ENCODE results near the gene ALDH1L2. TPM values are rescaled to one million over a fixed set of nuclear protein-coding genes. Genes with fewer than 3 reads are reported as not detected.

The ALDH1L2 gene
- total and polyA plus RNA-seq, 9 donors, result 3.7 to 10.6 (median 6.9) TPM

- no peak overlapping the region for H3K27ac ChIP-seq (ENCODE audit: low read length)
- peaks cover 5% of the 10 kb centered on the region for H3K27me3 ChIP-seq (ENCODE audit: control insufficient read depth, insufficient read depth, low read length)
- WGBS (ENCODE audit: insufficient coverage), result 94% methylated on average over 2 of the region's 3 CpGs
- no peak for DNase-seq
- H3K4me1 ChIP-seq (ENCODE audit: control insufficient read depth, insufficient read depth, low read length), result no peaks in the 10 kb centered on the region
- H3K4me3 ChIP-seq (ENCODE audit: low read length), result no peak overlapping the region
- H3K9me3 ChIP-seq (replicated peaks; ENCODE audit: control insufficient read depth, low read depth, low read length), result peaks cover under 1% of the 10 kb centered on the region
- H3K36me3 ChIP-seq (ENCODE audit: control insufficient read depth, insufficient read depth, low read length), result no peaks in the 10 kb centered on the region
These were observed 5.6 kb upstream of the ALDH1L2 start for GRCh38 chr12:105089817-105090216.

DNA sequence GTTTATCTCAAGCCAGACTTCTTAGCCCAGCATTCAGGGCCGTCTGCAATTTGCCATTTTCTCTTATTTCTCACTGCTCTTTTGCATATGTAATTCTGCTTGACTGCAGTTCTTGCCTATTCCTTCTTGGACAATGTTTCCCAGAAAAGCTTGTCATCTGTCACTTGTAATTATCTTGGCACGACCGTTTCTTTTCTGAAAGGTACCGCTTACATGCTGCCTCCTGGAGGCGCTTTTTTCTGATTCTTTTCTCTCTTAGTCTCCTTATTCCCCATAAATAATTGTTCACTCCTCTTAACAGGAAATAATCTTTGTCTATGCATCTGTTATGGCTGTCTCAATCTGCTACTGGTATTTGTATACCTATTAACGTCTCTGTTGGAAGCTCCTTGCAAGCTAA is 1.2 kb upstream of the ALDH1L2 start:
- WGBS (ENCODE audit: insufficient coverage), result 83% methylated on average over 5 of the region's 6 CpGs
- H3K27me3 ChIP-seq (ENCODE audit: control insufficient read depth, insufficient read depth, low read length), result peaks cover 11% of the 10 kb centered on the region
- H3K4me1 ChIP-seq (ENCODE audit: control insufficient read depth, insufficient read depth, low read length), result peaks cover 13% of the 10 kb centered on the region
- no peak overlapping the region for H3K4me3 ChIP-seq (ENCODE audit: low read length)
- no peak overlapping the region for H3K27ac ChIP-seq (ENCODE audit: low read length)
- no peak for DNase-seq
- H3K36me3 ChIP-seq (ENCODE audit: control insufficient read depth, insufficient read depth, low read length), result no peaks in the 10 kb centered on the region
- no peaks in the 10 kb centered on the region for H3K9me3 ChIP-seq (replicated peaks; ENCODE audit: control insufficient read depth, low read depth, low read length)

- Histone ChIP-seq H3K4me1 (ENCODE audit: control insufficient read depth, insufficient read depth, low read length) (peaks cover 13% of the 10 kb centered on the region), H3K27me3 (ENCODE audit: control insufficient read depth, insufficient read depth, low read length) (peaks cover 11% of the 10 kb centered on the region), H3K9me3 (replicated peaks; ENCODE audit: control insufficient read depth, low read depth, low read length) (no peaks in the 10 kb centered on the region), H3K4me3 (ENCODE audit: low read length) (peak overlapping the region; percentile 41), H3K27ac (ENCODE audit: low read length) (peak overlapping the region; percentile 54), H3K36me3 (ENCODE audit: control insufficient read depth, insufficient read depth, low read length) (no peaks in the 10 kb centered on the region)
- WGBS (ENCODE audit: insufficient coverage), result 1% methylated on average over 11 of the region's 18 CpGs
- peak; percentile 77 for DNase-seq
These were observed 630 bp downstream of the ALDH1L2 start for GRCh38 chr12:105083551-105084105.

DNA sequence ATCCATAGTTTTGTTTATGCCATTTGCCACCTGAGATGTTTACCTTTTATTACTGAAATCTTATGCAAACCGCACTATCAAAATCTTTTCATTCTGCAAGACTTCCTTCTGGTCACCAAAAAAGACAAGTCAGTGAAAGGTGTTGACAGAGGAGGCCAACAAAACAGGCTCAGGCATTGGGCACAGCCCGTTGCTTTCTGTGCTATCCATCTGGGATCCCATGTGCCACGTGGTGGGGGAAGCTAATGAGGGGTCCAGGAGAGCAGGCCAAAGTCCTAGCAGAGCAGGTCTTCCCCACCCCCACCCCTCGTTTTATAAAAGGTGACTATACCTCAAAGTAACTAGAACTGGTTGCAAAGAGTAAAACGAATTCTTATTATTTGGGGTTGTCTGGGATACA is 1.2 kb downstream of the ALDH1L2 start:
- H3K9me3 ChIP-seq (replicated peaks; ENCODE audit: control insufficient read depth, low read depth, low read length), result no peaks in the 10 kb centered on the region
- peak overlapping the region; percentile 37 for H3K27ac ChIP-seq (ENCODE audit: low read length)
- H3K36me3 ChIP-seq (ENCODE audit: control insufficient read depth, insufficient read depth, low read length), result no peaks in the 10 kb centered on the region
- H3K27me3 ChIP-seq (ENCODE audit: control insufficient read depth, insufficient read depth, low read length), result peaks cover 11% of the 10 kb centered on the region
- peaks cover 13% of the 10 kb centered on the region for H3K4me1 ChIP-seq (ENCODE audit: control insufficient read depth, insufficient read depth, low read length)
- H3K4me3 ChIP-seq (ENCODE audit: low read length), result peak overlapping the region; percentile 41
- WGBS (ENCODE audit: insufficient coverage), result 20% methylated on average over 1 of the region's 5 CpGs
- DNase-seq, result peak; percentile 10

DNA sequence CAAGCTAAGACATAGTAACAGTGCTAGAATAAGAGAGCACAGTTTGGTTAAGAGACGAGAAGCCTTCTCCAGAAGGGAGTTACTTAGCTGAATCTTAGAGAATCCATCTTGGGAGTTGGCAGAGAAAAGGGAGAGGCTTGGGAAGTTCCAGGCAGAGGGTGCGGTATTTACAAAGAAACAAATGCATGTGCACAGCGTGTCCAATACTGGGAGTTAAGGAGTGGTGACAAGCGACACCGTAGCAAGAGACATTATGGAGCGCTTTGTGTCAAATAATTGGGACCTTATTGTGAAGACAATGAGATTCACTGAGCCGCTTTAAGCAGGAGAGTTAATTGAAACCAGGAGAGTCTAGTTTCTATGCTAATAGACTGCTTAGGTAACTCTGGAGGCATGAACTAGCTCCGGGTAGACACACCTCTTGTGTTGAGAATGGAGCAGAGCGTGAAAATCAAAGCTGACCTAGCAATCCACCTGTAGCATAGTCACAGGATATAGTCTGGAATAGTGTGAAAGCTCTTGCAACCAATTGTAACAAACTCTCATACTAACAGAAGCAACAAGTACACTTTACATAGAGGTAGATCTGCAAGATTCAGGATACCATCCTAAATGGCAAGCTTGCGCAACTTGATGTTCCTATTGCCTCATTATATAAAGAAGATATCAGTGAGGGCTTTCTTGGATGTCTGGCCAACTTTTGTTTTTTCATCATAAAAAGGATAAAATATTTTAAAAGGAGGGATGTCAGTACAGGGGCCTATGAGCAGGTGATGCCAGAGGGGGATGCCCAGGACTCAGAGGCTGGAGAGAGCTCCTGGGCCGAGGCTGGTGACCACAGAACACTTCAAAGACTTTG is 5.3 kb downstream of the ALDH1L2 start:
- Histone ChIP-seq H3K4me1 (ENCODE audit: control insufficient read depth, insufficient read depth, low read length) (peaks cover 10% of the 10 kb centered on the region), H3K36me3 (ENCODE audit: control insufficient read depth, insufficient read depth, low read length) (no peaks in the 10 kb centered on the region), H3K27ac (ENCODE audit: low read length) (no peak overlapping the region), H3K4me3 (ENCODE audit: low read length) (no peak overlapping the region), H3K27me3 (ENCODE audit: control insufficient read depth, insufficient read depth, low read length) (peaks cover 8% of the 10 kb centered on the region), H3K9me3 (replicated peaks; ENCODE audit: control insufficient read depth, low read depth, low read length) (no peaks in the 10 kb centered on the region)
- WGBS (ENCODE audit: insufficient coverage), result 79% methylated on average over 9 of the region's 11 CpGs
- DNase-seq, result no peak

GRCh38 chr12:105077435-105077834 is 6.8 kb downstream of the ALDH1L2 start:
- DNase-seq, result peak; percentile 17
- no peaks in the 10 kb centered on the region for H3K27me3 ChIP-seq (ENCODE audit: control insufficient read depth, insufficient read depth, low read length)
- H3K4me3 ChIP-seq (ENCODE audit: low read length), result no peak overlapping the region
- no peaks in the 10 kb centered on the region for H3K9me3 ChIP-seq (replicated peaks; ENCODE audit: control insufficient read depth, low read depth, low read length)
- no peak overlapping the region for H3K27ac ChIP-seq (ENCODE audit: low read length)
- H3K4me1 ChIP-seq (ENCODE audit: control insufficient read depth, insufficient read depth, low read length), result no peaks in the 10 kb centered on the region
- WGBS (ENCODE audit: insufficient coverage), result 88% methylated on average over 3 of the region's 7 CpGs
- H3K36me3 ChIP-seq (ENCODE audit: control insufficient read depth, insufficient read depth, low read length), result no peaks in the 10 kb centered on the region

DNA sequence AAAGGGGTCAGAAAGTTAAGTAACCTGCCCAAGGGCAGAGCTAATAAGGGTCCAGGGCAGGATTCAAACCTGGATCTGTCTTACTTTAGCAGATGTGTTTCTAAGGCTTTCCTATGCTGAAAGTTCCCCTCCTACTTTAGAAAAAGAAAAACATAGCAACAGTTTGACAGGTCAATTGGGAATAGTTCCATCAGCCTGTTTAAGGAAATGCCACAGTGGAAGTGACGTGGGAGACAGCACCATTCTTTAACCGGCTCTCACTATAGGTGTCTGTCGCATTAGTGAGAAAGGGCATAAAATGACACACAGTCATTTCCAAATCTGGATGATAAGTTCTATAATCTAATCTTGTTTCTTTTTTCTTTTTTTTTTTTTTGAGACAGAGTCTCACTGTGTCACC is 7.3 kb downstream of the ALDH1L2 start:
- Histone ChIP-seq H3K4me1 (ENCODE audit: control insufficient read depth, insufficient read depth, low read length) (no peaks in the 10 kb centered on the region), H3K9me3 (replicated peaks; ENCODE audit: control insufficient read depth, low read depth, low read length) (no peaks in the 10 kb centered on the region), H3K27ac (ENCODE audit: low read length) (no peak overlapping the region), H3K36me3 (ENCODE audit: control insufficient read depth, insufficient read depth, low read length) (no peaks in the 10 kb centered on the region), H3K4me3 (ENCODE audit: low read length) (no peak overlapping the region), H3K27me3 (ENCODE audit: control insufficient read depth, insufficient read depth, low read length) (no peaks in the 10 kb centered on the region)
- no peak for DNase-seq
- WGBS (ENCODE audit: insufficient coverage), result no CpG with 5 or more reads among the region's 3 CpGs

- no peak for DNase-seq
- no peaks in the 10 kb centered on the region for H3K4me1 ChIP-seq (ENCODE audit: control insufficient read depth, insufficient read depth, low read length)
- no peak overlapping the region for H3K4me3 ChIP-seq (ENCODE audit: low read length)
- H3K27me3 ChIP-seq (ENCODE audit: control insufficient read depth, insufficient read depth, low read length), result no peaks in the 10 kb centered on the region
- H3K27ac ChIP-seq (ENCODE audit: low read length), result no peak overlapping the region
- WGBS (ENCODE audit: insufficient coverage), result no CpG with 5 or more reads among the region's 1 CpG
- H3K9me3 ChIP-seq (replicated peaks; ENCODE audit: control insufficient read depth, low read depth, low read length), result no peaks in the 10 kb centered on the region
- no peaks in the 10 kb centered on the region for H3K36me3 ChIP-seq (ENCODE audit: control insufficient read depth, insufficient read depth, low read length)
These were observed 8.2 kb downstream of the ALDH1L2 start for GRCh38 chr12:105076098-105076497.

DNA sequence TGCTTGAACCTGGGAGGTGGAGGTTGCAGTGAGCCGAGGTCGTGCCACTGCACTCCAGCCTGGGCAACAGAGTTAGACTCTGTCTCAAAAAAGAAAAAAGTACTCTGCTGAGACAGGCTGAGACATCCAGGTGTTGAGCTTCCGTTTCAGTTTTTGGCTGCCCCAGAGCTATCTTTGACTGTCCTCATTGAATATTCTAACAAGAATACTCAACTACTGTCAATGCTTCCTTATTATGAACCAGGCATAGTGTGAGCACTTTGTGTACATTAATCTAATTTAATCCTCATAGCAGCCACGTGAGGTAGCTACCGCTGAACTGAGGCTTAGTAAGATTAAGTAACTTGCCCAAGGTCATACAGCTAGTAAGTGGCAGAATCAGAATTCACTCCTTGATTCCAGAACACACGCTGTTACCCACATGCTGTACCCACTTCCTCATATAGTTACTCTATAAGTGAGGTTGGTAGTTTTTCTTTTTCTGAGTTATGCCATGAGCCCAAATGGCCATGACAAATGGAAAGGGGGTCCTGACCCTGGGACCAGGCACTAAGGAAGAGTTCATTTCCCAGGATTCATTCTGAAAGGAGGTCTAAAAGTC is 11.3 kb downstream of the ALDH1L2 start:
- Histone ChIP-seq H3K4me1 (ENCODE audit: control insufficient read depth, insufficient read depth, low read length) (no peaks in the 10 kb centered on the region), H3K4me3 (ENCODE audit: low read length) (no peak overlapping the region), H3K9me3 (replicated peaks; ENCODE audit: control insufficient read depth, low read depth, low read length) (no peaks in the 10 kb centered on the region), H3K27ac (ENCODE audit: low read length) (no peak overlapping the region), H3K27me3 (ENCODE audit: control insufficient read depth, insufficient read depth, low read length) (no peaks in the 10 kb centered on the region), H3K36me3 (ENCODE audit: control insufficient read depth, insufficient read depth, low read length) (peaks cover 3% of the 10 kb centered on the region)
- DNase-seq, result no peak
- WGBS (ENCODE audit: insufficient coverage), result 100% methylated on average over 2 of the region's 6 CpGs

DNA sequence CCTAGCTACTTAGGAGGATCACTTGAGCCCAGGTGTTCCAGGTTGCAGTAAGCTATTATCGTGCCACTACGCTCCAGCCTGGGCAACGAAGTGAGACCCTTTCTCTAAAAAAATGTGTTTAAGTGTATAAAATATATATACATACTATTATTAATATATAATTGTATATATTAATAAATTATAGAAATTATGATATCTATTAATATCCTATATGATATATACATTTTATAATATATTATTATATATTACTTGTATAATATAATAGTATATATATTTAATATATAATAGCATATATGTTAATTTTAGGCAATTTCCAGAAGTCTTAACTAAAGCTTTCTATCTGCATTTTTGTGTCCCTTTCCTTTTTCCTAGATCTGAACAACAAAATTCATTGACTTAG is 12.3 kb downstream of the ALDH1L2 start:
- peaks cover 3% of the 10 kb centered on the region for H3K36me3 ChIP-seq (ENCODE audit: control insufficient read depth, insufficient read depth, low read length)
- no peaks in the 10 kb centered on the region for H3K4me1 ChIP-seq (ENCODE audit: control insufficient read depth, insufficient read depth, low read length)
- no peaks in the 10 kb centered on the region for H3K9me3 ChIP-seq (replicated peaks; ENCODE audit: control insufficient read depth, low read depth, low read length)
- no CpG with 5 or more reads among the region's 3 CpGs for WGBS (ENCODE audit: insufficient coverage)
- no peaks in the 10 kb centered on the region for H3K27me3 ChIP-seq (ENCODE audit: control insufficient read depth, insufficient read depth, low read length)
- H3K4me3 ChIP-seq (ENCODE audit: low read length), result no peak overlapping the region
- no peak for DNase-seq
- H3K27ac ChIP-seq (ENCODE audit: low read length), result no peak overlapping the region
